ENCODE measurements around the gene RUSC1.

The RUSC1 gene

GRCh38 chr1:155297384-155297783, 23.3 kb upstream of the RUSC1 start:
- DNase-seq (ENCODE audit: low read depth), result no peak
- no peak overlapping the region for H3K4me3 ChIP-seq (ENCODE audit: low read length)
- no peak for TF ChIP-seq CTCF (IDR thresholded peaks at IDR 0.05; ENCODE audit: insufficient read depth, low read depth, low read length, missing control alignments)

GRCh38 chr1:155300024-155300423, 20.7 kb upstream of the RUSC1 start:
- DNase-seq (ENCODE audit: low read depth), result no peak
- TF ChIP-seq CTCF (IDR thresholded peaks at IDR 0.05; ENCODE audit: insufficient read depth, low read depth, low read length, missing control alignments), result no peak
- H3K4me3 ChIP-seq (ENCODE audit: low read length), result no peak overlapping the region

- no peak overlapping the region for H3K4me3 ChIP-seq (ENCODE audit: low read length)
- DNase-seq (ENCODE audit: low read depth), result no peak
- no peak for TF ChIP-seq CTCF (IDR thresholded peaks at IDR 0.05; ENCODE audit: insufficient read depth, low read depth, low read length, missing control alignments)
These were observed 20.0 kb upstream of the RUSC1 start for GRCh38 chr1:155300553-155301329.

- H3K4me3 ChIP-seq (ENCODE audit: low read length), result no peak within 1 kb of the TSS
- DNase-seq (ENCODE audit: low read depth), result no peak
- no peak for TF ChIP-seq CTCF (IDR thresholded peaks at IDR 0.05; ENCODE audit: insufficient read depth, low read depth, low read length, missing control alignments)
These were observed 19.3 kb upstream of the RUSC1 start, which contains the start of gene PKLR for GRCh38 chr1:155301342-155301841. Gene PKLR (minus strand): TSS chr1:155301438. CDS start chr1:155301395, 43 bp downstream.

- DNase-seq (ENCODE audit: low read depth), result no peak
- no peak for TF ChIP-seq CTCF (IDR thresholded peaks at IDR 0.05; ENCODE audit: insufficient read depth, low read depth, low read length, missing control alignments)
- H3K4me3 ChIP-seq (ENCODE audit: low read length), result no peak overlapping the region
These were observed 16.1 kb upstream of the RUSC1 start for GRCh38 chr1:155304558-155305063.

- TF ChIP-seq CTCF (IDR thresholded peaks at IDR 0.05; ENCODE audit: insufficient read depth, low read depth, low read length, missing control alignments), result no peak
- DNase-seq (ENCODE audit: low read depth), result no peak
- H3K4me3 ChIP-seq (ENCODE audit: low read length), result no peak overlapping the region
These were observed 14.8 kb upstream of the RUSC1 start for GRCh38 chr1:155305881-155306391.
